ENCODE data around the gene TPM1.
A peak's percentile ranks its signal among the peaks of the same experiment; 100 is the strongest.

The TPM1 gene

GRCh38 chr15:63043335-63044076, 959 bp downstream of the TPM1 start:
- DNase-seq, result no peak

DNA sequence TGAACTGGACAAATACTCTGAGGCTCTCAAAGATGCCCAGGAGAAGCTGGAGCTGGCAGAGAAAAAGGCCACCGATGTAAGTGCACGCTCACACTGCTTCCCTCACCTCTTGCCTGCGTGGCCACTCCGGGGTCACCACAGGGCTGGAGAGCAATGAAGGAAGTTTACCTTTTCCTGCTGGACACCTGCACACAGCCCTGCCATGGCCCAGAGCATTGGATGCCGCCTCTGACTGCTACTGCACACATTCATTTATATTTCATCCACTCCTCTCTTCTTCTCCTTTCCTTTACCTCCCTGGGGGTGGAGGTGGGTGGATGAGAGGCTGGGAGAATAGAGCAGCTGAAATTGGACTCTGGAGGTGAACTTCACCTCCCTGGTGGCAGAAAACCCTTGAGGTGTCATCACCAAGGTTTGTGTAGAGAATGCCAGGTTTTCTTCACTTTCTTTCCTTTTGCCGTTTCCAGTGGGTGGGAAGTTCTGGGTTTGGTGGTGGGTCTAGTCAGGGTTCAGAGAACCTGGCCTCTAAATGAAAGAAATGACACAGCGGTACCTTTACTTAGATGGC, 1.6 kb downstream of the TPM1 start:
- no peak for DNase-seq

DNA sequence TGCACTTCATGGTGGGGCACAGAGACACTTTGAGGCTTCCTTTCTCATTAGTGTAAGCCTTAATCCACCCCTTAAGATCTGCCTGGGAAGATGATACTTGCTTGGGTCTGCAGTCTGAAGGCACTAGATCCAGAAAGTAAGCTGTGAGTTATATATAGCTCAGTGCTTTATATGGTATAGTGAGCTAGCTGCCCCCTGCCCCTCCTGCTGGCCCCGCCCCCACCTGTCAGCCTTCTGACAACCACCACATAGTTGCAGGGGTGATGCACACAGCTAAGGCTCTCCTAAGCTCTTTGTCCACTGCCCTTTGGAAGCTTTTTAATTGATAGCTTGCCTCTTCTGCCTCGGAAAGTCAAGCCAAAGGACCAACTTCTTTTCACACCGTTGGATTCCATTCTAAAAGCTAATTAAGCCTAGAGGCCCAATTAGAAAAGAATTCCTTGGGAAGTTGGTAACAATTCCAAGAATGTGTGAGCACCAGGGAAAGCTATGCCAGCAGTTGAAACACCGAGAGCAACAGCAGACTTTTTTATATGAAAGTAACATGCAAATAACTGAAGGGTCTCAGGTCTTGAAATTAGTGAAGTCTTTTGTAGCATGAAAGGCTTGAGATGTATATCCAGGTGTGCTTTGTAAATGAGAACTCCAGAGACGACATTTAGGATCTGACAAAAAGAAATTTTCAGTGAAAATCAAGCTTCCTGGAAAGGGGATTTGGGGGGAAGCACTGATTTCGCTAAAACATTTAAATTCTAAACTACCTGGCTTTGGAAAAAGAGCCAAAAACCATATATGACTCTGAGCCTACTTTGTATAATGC, 2.3 kb downstream of the TPM1 start:
- DNase-seq, result no peak

DNA sequence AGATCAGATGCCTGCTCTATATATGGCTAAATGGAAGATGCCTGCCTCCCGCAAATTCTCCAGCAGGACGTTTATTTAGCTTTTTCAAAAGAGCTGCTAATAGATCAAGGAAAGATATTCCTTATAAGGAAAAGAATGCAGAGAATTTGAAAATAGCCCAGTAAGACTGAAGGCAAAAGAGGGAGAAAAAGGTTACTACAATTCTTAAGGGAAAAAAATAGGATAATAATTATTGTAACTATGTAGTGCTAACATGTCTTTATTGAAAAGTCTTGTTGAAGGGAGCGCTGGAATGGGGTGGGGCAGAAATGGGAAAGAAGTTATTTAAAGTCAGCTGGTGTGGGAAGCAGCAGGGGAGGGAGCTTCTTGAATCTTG, 2.9 kb downstream of the TPM1 start:
- DNase-seq, result no peak

GRCh38 chr15:63045879-63046278, 3.3 kb downstream of the TPM1 start:
- DNase-seq, result no peak

DNA sequence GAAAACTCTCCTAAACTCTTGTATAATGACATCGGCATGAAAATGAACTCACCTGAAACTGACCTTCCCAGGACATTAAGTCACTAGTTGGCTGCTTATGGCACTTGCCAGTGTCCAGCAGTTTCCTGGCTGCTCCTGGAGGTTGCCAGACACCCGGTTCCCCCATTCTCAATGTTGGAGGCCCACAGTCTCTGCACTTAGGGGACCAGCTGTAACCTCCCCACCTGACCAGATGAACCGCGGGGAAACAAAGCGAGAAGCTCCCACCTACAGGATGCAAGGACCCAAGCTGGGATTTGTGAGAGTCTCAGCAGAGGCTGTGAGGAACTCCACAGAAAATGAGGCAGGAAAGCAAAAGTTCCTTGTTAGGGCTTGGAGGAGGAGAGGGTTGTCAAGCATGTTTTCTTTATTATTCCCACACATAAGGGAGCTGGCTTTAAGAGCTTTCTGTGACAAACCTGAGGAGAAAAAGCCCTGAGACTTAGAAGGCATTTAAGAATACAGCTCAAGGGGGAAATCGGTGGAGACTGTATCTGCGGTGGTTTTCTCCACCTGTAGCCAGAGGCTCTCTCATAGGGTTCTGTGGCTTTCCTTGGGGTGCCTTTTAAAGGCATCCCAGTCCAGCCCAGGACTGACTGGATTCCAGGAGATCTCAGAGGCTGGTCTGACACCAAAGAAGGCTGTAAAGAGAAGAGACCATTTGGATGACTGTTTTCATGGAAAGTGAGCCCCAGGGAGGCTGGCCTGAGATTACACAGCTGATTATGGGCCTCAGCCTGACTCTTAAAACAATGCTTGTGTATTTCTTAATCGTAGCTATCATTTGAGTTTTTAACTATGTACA, 4.6 kb downstream of the TPM1 start:
- DNase-seq, result no peak

- DNase-seq, result no peak
Observed at GRCh38 chr15:63047792-63048114, 5.2 kb downstream of the TPM1 start.

DNA sequence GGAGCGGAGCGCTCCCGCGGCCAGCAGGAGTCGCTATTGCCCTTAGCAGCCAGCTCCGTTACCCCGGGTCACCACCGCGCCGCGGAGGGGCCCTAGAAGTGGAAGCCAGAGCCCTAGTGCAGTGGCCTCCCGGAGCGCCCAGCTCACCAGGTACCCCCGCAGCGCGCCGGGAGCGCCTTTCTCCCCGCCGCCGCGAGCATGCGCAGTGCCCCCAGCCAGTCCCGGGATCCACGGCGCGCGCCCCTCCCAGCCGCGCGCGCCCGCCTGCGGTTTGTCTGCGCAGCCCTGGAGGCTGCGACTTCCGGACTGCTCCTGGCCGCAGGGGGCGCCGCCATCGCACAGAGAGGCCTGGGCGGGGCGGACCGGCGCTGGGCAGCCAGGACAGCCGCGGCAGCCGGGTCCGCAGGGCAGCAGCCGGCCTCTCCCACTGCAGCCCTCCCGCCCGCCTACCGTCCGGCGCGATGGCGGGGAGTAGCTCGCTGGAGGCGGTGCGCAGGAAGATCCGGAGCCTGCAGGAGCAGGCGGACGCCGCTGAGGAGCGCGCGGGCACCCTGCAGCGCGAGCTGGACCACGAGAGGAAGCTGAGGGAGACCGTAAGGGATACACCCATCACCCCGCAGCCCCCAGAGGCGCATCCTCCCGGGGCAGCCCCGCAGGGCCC, 5.7 kb downstream of the TPM1 start:
- peak; percentile 75 for DNase-seq

DNA sequence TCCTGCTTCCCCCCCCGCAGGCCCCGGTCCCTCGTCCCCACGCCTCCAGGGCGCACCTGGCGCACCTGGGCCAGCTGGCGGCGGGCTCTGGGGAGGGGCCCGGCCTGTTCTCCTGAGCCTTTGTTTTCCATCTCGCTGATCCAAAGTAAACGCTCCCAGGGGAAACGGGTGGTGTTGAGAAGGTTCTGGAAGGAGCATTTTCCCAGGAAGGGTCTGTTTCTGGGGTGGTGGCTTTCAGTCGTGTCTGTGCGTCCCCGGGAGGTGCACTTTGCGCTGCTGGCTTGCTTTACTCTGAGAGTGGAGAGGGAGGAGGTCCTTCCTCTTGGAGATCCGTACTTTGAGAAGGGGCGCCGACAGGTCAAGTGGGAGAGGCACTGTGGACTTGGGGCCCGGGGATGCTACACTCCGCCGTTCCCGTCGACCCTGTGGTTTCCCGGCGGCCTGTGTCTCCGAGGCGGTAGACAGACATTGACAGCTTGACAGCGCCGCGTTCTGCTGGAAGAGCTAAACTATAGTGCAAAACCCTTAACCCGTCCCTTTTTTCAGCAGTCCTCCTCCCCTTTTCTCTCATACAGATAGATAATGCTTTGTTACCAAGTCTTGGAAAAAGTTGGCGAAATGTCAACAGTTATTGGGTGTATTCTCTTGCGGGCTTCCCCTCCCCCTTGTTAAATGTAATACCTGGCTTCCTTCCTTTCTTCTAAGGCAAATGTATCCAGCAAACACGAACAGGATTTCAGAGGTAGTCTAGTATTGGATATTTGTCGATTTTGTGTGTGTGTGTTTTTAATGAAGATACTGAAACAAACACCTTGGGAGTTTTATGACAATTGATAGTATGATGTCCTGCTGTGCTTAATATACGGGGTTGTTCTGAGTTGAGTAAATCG, 6.5 kb downstream of the TPM1 start:
- peak; percentile 39 for DNase-seq

DNA sequence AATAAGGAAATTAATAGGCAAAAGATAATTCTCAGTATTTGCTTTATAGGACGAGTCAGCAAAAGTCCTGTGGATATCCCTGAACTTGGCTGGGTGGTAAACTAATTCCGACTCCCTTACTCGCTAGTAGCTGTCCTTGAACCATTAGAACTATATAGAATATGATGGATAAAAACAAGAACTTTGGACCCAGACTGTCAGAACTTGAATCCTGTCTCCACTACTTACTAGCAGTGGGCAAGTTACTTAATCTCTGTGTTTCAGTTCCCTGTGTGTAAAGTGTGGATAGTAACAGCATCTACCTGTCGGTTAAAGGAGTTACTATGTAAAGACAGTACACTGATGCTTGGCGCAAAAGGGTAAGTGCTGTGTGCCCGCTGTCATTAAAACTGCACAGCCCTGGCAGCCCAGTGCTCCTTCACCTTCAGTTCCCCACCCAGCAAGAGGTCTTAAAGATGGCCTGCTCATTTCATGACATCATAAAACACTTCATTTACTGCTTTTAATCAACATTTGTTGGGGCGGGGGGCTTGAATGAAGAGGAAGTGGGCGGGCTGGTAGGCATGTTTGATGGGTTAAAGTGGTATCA, 7.3 kb downstream of the TPM1 start:
- no peak for DNase-seq

DNA sequence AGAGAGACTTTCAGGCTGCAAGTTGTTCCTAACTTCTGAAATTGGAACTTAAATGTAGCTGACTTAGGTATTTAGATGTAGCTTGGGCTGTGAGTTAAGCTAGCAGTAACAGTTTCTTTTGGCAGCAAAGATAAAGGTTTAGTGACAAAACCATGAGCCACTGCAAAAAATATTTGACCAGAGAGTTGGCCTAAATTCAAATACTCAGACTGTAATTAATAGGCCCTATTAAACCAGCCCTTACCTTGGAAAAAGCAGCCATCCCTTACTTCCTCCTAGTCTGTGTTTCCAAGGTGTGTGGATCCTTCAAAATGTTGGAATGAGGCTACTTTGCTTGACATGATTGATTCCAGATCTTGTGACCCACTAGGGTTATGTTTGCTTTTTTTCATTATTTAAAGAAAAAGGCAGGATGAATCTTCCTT, 8.2 kb downstream of the TPM1 start:
- no peak for DNase-seq

DNA sequence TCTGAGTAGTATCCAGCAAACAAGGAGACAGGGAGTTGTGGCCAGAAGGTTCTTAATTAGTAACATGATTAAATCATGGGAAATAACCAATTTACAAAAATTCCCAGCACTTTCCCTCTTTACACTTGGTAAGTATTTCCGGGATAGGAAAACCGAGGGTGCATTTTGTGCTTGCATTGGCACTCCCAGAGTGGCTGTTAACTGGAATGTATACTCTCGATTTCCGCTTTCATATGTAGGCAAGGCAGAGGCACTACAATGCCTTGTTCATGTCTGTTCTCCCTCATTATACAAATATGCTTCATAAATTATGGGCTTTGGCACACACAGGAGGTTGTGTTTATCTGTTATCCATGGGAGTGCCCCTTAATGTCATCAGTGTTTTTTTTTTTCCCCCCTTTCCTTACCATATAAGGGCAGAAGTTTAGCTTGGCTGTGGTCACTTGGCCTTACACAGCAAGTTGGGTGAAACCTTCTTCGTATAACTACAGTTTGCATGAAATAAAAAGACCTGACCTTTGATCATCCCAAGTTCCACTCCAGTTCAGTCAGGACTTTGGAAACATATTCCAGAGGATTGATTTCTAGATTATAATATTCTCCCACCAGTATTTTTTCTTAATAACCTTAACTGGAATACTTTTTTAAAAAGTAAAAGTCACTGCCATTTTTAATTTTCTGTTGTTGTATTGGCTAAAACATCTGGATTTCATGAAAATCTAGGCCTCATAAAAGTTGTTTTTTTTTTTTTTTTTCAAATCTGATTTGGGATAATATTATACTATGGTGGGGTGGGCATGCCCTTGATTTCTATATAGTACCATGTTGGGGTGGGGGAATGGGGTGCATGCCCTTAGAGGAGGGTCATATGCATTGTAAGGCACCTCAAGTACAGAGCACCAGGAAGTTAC, 8.9 kb downstream of the TPM1 start:
- DNase-seq, result peak; percentile 28

- no peak for DNase-seq
Observed at GRCh38 chr15:63052077-63052841, 9.7 kb downstream of the TPM1 start.

DNA sequence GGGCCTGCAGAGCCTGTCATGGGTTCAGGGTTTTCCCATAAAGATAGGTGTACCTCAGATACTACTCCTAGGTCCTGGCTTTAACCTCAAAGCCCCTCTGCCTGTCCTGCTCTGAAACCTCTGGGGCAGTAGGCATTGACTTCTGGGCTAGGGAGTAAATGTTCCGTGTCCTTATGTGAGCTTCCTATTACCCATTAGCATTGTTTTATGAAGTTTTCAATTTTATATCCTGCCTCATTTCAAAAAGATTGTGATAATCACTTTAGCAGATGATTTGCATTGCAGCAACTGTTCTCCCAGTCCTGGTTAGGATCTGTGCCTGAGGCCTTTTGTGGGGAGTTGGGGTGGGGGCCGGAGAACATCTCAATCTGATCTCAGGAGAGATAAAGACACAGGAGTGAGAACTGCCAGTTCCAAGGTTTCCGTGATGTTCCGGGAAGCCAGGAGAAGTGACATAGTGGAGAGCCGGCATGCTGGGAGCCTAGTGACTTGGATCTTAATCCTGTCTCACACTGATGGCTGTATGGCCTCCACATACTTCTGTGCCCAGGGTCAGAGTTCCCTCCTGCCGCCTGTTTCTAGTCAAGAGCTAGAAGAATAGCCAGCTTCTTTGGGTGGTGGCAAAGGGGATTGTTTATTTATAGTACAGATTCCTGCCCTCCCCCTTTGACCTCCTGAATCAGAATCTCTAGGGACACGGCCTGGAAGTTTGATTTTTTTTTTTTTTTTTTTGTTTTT, 10.6 kb downstream of the TPM1 start:
- no peak for DNase-seq

DNA sequence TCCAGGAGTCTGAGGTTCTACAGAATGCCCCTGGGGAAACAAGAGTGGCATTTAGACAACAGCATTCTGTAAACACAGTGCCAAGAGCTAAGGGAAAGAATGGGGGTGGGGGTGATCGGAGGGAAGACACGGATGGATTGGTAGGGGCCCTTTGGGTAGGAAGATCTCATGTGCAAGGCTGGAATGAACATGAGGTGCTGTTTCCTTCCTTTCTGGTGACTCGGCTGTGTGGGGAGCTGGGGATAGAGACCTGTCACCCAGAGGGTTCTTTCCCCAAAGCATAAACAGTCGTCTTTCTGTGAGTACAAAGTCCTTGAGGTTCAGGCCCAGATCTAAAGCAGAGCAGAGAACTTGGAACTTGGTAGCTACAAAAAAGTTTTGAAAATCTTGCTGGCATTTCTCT, 11.7 kb downstream of the TPM1 start:
- DNase-seq, result no peak

GRCh38 chr15:63054985-63055384, 12.4 kb downstream of the TPM1 start:
- DNase-seq, result peak; percentile 61

GRCh38 chr15:63056829-63057228, 14.3 kb downstream of the TPM1 start:
- DNase-seq, result no peak
